Hepatocyte (in vitro differentiated cells): ENCODE data around the gene ATAD3C. TPM values are rescaled to one million over a fixed set of nuclear protein-coding genes. Genes with fewer than 3 reads are reported as not detected.
A peak's percentile ranks its signal among the peaks of the same experiment; 100 is the strongest.
"Not testable (repeated sequence)": the region's sequence is repeated elsewhere in the genome, so short reads cannot be mapped to it uniquely, and the experiment has no call there.

Source experiments
- DNase-seq: peaks from one replicate; pipeline ENCODE4 v3.0.0-alpha.2; 2016; ENCODE audit warnings: low spot score
- H2AFZ ChIP-seq: fragments of 200-600 bp; sonication (generic); 2 replicates; pipeline ENCODE4 v1.6.0; 2016; ENCODE audit warnings: antibody characterized with exemption, mild to moderate bottlenecking
- H3K27ac ChIP-seq: fragments of 200-600 bp; sonication (generic); 2 replicates; pipeline ENCODE4 v1.5.1; 2016; ENCODE audit warnings: mild to moderate bottlenecking
- H3K27me3 ChIP-seq: fragments of 200-600 bp; sonication (generic); 2 replicates; pipeline ENCODE4 v1.6.1; 2016
- H3K36me3 ChIP-seq: fragments of 200-600 bp; sonication (generic); replicated peaks from 2 replicates; pipeline ENCODE4 v1.5.1; 2016; ENCODE audit warnings: low read depth; ENCODE audit not compliant: insufficient read depth
- H3K4me1 ChIP-seq: fragments of 200-600 bp; sonication (generic); 2 replicates; pipeline ENCODE4 v1.5.1; 2016; ENCODE audit warnings: mild to moderate bottlenecking, moderate library complexity; ENCODE audit not compliant: insufficient read depth
- H3K4me2 ChIP-seq: fragments of 200-600 bp; sonication (generic); 2 replicates; pipeline ENCODE4 v1.6.0; 2016
- H3K4me3 ChIP-seq: fragments of 200-600 bp; sonication (generic); 2 replicates; pipeline ENCODE4 v1.5.1; 2016; ENCODE audit warnings: mild to moderate bottlenecking
- H3K79me2 ChIP-seq: fragments of 200-600 bp; sonication (generic); 2 replicates; pipeline ENCODE4 v1.6.0; 2017; ENCODE audit warnings: mild to moderate bottlenecking
- H3K9me2 ChIP-seq: fragments of 200-600 bp; sonication (generic); replicated peaks from 2 replicates; pipeline ENCODE4 v1.6.0; 2017; ENCODE audit warnings: mild to moderate bottlenecking; ENCODE audit not compliant: insufficient read depth
- H3K9me3 ChIP-seq: fragments of 200-600 bp; sonication (generic); 2 replicates; pipeline ENCODE4 v1.5.1; 2016; ENCODE audit warnings: low read depth, mild to moderate bottlenecking
- H4K20me1 ChIP-seq: fragments of 200-600 bp; sonication (generic); 2 replicates; pipeline ENCODE4 v1.6.0; 2016; ENCODE audit warnings: mild to moderate bottlenecking; ENCODE audit not compliant: insufficient read depth, poor library complexity, severe bottlenecking
- CTCF ChIP-seq: fragments of 200-600 bp; sonication (generic); IDR thresholded peaks from 2 replicates; pipeline ENCODE4 v1.5.1; 2016; ENCODE audit warnings: antibody characterized with exemption, mild to moderate bottlenecking; ENCODE audit not compliant: poor library complexity
- EZH2 ChIP-seq: fragments of 200-600 bp; sonication (generic); IDR thresholded peaks from 2 replicates; pipeline ENCODE4 v1.6.1; 2016; ENCODE audit warnings: antibody characterized with exemption, mild to moderate bottlenecking, borderline replicate concordance
- EZH2phosphoT487 ChIP-seq: fragments of 200-600 bp; sonication (generic); IDR thresholded peaks from one replicate; pipeline ENCODE4 v1.6.1; 2018; ENCODE audit warnings: antibody characterized with exemption, mild to moderate bottlenecking, low read depth, moderate library complexity; ENCODE audit not compliant: unreplicated experiment, severe bottlenecking
- WGBS: methylation state at CpG from one replicate; pipeline ENCODE4 v1.1.6; 2016; ENCODE audit warnings: low lambda C conversion rate; ENCODE audit errors: missing lambda C conversion rate; 5-methylcytosine and 5-hydroxymethylcytosine counted together
- polyA plus RNA-seq: library from polyadenylated mRNA; unstranded; fragments of >200 nt; fragmentation: Nextera tagmentation; extraction: Ambion mirVana; gene quantifications from 2 replicates; pipeline ENCODE4 v1.2.1, GENCODE V29; 2016
- total RNA-seq: library from RNA; depleted of rRNA; stranded (reverse); fragments of >200 nt; gene quantifications from 2 replicates; pipeline ENCODE4 v1.2.3, GENCODE V29; 2014

ATAD3C gene
- total and polyA plus RNA-seq, 2 experiments from 2014 or later: 0.10 to 1.2 TPM

- Histone ChIP-seq H3K4me3 (no peak overlapping the region), H3K36me3 (no peaks in the 10 kb centered on the region), H3K9me3 (no peaks in the 10 kb centered on the region), H2AFZ (no peak overlapping the region), H3K27ac (no peak overlapping the region), H3K27me3 (no peaks in the 10 kb centered on the region), H3K4me1 (no peaks in the 10 kb centered on the region), H3K79me2 (no peaks in the 10 kb centered on the region), H3K4me2 (no peak overlapping the region), H4K20me1 (no peaks in the 10 kb centered on the region), H3K9me2 (no peaks in the 10 kb centered on the region)
- no peak for DNase-seq
- TF ChIP-seq EZH2phosphoT487: no peak
- no peak for TF ChIP-seq EZH2
- TF ChIP-seq CTCF: no peak
- WGBS: 91% methylated on average over 7 of the region's 7 CpGs
Observed at GRCh38 chr1:1463312-1463711, 13.8 kb downstream of the ATAD3C start.

GRCh38 chr1:1468196-1468985 is 18.9 kb downstream of the ATAD3C start:
- H3K27ac ChIP-seq, H3K4me2 ChIP-seq, H3K9me3 ChIP-seq, H3K4me1 ChIP-seq, H3K9me2 ChIP-seq, H3K4me3 ChIP-seq, H3K36me3 ChIP-seq, H4K20me1 ChIP-seq, H2AFZ ChIP-seq, DNase-seq, H3K27me3 ChIP-seq: not testable (repeated sequence)
- 94% methylated on average over 30 of the region's 44 CpGs for WGBS
- H3K79me2 ChIP-seq: peaks cover 12% of the 10 kb centered on the region

GRCh38 chr1:1470626-1471388 is 21.3 kb downstream of the ATAD3C start:
- WGBS: 15% methylated on average over 16 of the region's 16 CpGs
- no peaks in the 10 kb centered on the region for H3K27me3 ChIP-seq
- H2AFZ ChIP-seq: peak overlapping the region; percentile 88
- peak overlapping the region; percentile 79 for H3K4me2 ChIP-seq
- TF ChIP-seq CTCF: no peak
- TF ChIP-seq EZH2phosphoT487: no peak
- no peak for TF ChIP-seq EZH2
- peak overlapping the region; percentile 68 for H3K4me3 ChIP-seq
- peak overlapping the region; percentile 83 for H3K27ac ChIP-seq
- H3K9me2 ChIP-seq: no peaks in the 10 kb centered on the region
- H3K36me3 ChIP-seq: no peaks in the 10 kb centered on the region
- peak; percentile 28 for DNase-seq
- peaks cover 26% of the 10 kb centered on the region for H3K79me2 ChIP-seq
- H4K20me1 ChIP-seq: peaks cover 3% of the 10 kb centered on the region
- no peaks in the 10 kb centered on the region for H3K9me3 ChIP-seq
- peaks cover 12% of the 10 kb centered on the region for H3K4me1 ChIP-seq
